GM12874 (cell line): Measurements from ENCODE around the gene NRAP.

Source experiments
- CTCF ChIP-seq: IDR thresholded peaks from 2 replicates; pipeline ENCODE4 v1.5.1; 2011; ENCODE audit warnings: low read depth, mild to moderate bottlenecking, control low read depth, low read length, moderate library complexity; ENCODE audit not compliant: insufficient read depth

Gene NRAP

DNA sequence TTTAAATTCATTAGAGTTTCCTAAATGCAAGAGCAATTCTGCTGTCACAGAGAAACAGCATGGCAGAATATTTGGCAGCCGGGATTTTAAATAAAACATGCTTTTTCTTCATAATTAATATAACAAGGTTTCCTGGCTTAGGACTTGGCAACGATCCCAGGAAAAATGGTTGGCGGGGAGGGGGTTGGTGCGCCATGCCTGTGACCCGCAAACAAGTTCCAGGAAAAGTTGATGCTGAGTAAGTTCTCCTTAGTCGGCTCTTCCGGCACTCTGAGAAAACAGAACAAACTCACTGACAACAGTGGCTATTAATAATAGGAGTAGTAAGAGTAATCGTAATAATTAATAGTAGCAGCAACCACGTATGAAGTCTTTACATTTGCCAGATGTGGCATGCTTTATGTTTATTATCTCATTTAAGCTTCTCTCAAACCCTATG is 106.4 kb downstream of the NRAP start:
- TF ChIP-seq CTCF, result no peak

DNA sequence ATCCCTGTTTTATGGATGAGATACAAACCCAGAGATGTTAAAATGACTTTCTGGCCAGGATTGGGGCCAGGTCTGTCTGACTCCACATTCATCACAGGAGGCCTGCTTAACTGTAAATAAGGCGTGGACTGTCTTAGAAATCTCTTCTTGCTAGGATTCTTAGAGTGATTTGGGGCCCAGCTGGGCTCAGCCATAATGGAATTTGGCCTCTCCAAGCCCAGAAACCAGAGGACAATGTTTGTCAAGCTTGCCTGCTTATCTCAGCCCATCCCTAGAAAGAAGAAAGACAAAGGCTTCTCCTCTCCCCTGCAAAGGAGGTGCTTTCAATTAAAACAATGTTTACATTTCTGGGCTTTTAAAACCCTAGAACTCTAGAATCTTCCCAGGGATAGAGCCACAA is 108.1 kb downstream of the NRAP start:
- no peak for TF ChIP-seq CTCF

DNA sequence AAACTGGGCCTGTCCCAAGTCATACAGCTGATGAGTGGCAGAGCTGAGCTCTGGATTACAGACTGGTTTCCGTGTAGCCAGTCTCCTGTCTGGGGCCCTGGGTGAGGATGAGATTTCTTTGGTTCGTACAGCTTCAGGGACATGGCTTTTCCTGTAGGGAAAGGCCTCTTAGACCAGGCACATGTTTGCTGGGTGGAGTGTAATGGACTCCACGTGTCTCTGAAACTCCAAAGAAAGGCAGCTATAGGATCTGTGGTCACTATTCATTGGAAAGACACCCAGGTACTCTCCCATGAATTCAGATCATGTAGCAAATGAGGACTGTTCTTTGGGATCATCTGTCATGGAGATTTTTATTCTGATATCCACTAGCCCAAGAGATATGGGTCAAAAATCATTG is 108.6 kb downstream of the NRAP start:
- TF ChIP-seq CTCF, result no peak

GRCh38 chr10:113554214-113554613 is 109.6 kb downstream of the NRAP start:
- TF ChIP-seq CTCF, result no peak

GRCh38 chr10:113553149-113553548 is 110.7 kb downstream of the NRAP start:
- no peak for TF ChIP-seq CTCF

- no peak for TF ChIP-seq CTCF
Observed at GRCh38 chr10:113552701-113553100, 111.1 kb downstream of the NRAP start, which contains the start of gene HABP2. Gene HABP2, plus strand, starts transcription at chr10:113553053. Its CDS starts 69 bp downstream, at chr10:113553122.

- TF ChIP-seq CTCF, result no peak
Observed at GRCh38 chr10:113552014-113552413, 111.8 kb downstream of the NRAP start.

GRCh38 chr10:113550365-113550764 is 113.5 kb downstream of the NRAP start:
- TF ChIP-seq CTCF, result no peak
